Measurements from ENCODE around the gene BAHCC1. TPM values are rescaled to one million over a fixed set of nuclear protein-coding genes. Genes with fewer than 3 reads are reported as not detected.

BAHCC1 gene
- total and polyA plus RNA-seq, 2 of the 8 experiments (the other 6 are each of a cell fraction or from before 2014, with no cell fraction given): 0.26 to 0.58 TPM

DNA sequence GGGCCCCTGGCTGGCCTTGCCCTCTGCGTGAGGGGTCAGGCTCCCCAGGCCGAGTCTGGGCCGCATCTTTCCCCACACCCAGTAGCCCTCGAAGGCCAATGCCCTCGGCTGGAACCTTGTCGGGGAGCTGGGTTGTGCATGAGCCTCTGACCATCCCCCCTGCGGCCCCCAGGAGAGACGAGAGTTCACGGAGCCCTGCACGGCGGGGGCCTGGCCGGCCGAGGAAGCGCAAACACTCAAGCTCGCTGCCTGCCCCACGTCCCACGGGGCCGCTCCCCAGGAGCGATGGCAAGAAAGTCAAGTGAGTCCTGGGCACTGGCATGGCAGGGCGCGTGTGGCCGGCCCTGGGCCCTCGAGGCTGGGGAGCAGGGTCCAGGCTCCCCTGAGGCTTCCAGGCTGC, 57.3 kb downstream of the BAHCC1 start:
- POLR2A ChIA-PET (ENCODE audit: partially characterized antibody): interaction anchor here (0.5 to 0.9 kb wide), 3 partner anchors 13 to 220 kb away, joined by 3 read pairs; no protein-coding TSS in a partner anchor
- Histone ChIP-seq H3K27ac (ENCODE audit: low read depth, low read length) (no peak overlapping the region), H3K27me3 (replicated peaks in 1 of 4; ENCODE audit: control insufficient read depth in 3 of 4, extremely low read depth in 1 of 4, insufficient read depth in 3 of 4, low read length in 3 of 4) (no peaks in the 10 kb centered on the region), H2BK12ac (ENCODE audit: low read depth, low read length) (no peak overlapping the region), H3K79me2 (ENCODE audit: control insufficient read depth in 1 of 2, insufficient read depth in 2 of 2, low read length in 2 of 2) (no peaks in the 10 kb centered on the region), H3K4me1 (replicated peaks in 1 of 4; ENCODE audit: control insufficient read depth in 3 of 4, insufficient read depth in 4 of 4, low read length in 3 of 4) (peaks cover 0 to 10% (median 6%) of the 10 kb centered on the region in 4 experiments; a peak in 6 of 7 replicates), H3K9ac (replicated peaks in 1 of 4; ENCODE audit: extremely low read depth in 1 of 4, low read depth in 3 of 4, low read length in 3 of 4) (no peak overlapping the region), H3K4me3 (ENCODE audit: extremely low read depth in 1 of 4, insufficient read depth in 2 of 4, low read depth in 3 of 4, low read length in 4 of 4) (no peak overlapping the region), H2BK120ac (replicated peaks; ENCODE audit: low read depth, low read length) (no peak overlapping the region), H3K23ac (ENCODE audit: insufficient read length) (no peak overlapping the region), H3K4ac (replicated peaks; ENCODE audit: insufficient read length, low read depth, low read length) (no peak overlapping the region), H3K79me1 (ENCODE audit: low read depth, low read length) (no peaks in the 10 kb centered on the region), H2BK5ac (ENCODE audit: low read depth, low read length) (no peak overlapping the region), H3K56ac (replicated peaks; ENCODE audit: insufficient read length, low read depth, low read length) (no peak overlapping the region), H2BK20ac (ENCODE audit: low read length) (no peak overlapping the region), H3K36me3 (ENCODE audit: control insufficient read depth in 2 of 4, insufficient read depth in 4 of 4, low read length in 3 of 4) (no peaks in the 10 kb centered on the region), H4K20me1 (replicated peaks in 1 of 2; ENCODE audit: control insufficient read depth in 1 of 2, insufficient read depth in 2 of 2, low read length in 2 of 2) (no peaks in the 10 kb centered on the region), H2AFZ (ENCODE audit: low read length) (no peak overlapping the region), H3K9me3 (ENCODE audit: insufficient read depth in 2 of 2, low read depth in 1 of 2, low read length in 1 of 2) (no peaks in the 10 kb centered on the region), H3K18ac (ENCODE audit: extremely low read depth, low read length) (no peak overlapping the region; the same call in 1 of the 2 replicates), H3K23me2 (ENCODE audit: low read depth, low read length) (no peaks in the 10 kb centered on the region), H4K91ac (replicated peaks; ENCODE audit: insufficient read length, low read length) (peak overlapping the region; percentile 15), H3K4me2 (ENCODE audit: insufficient read depth in 1 of 2, low read depth in 2 of 2, low read length in 2 of 2) (no peak overlapping the region), H3K14ac (ENCODE audit: insufficient read length) (no peak overlapping the region), H2AK5ac (ENCODE audit: low read depth, low read length) (no peak overlapping the region), H4K8ac (ENCODE audit: extremely low read depth, insufficient read depth, low read length) (no peak overlapping the region; the same call in 1 of the 2 replicates), H2BK15ac (ENCODE audit: low read length) (0 out of 2 replicates have a peak overlapping the region, but pooled peaks have one; percentile 61), H4K5ac (ENCODE audit: insufficient read length, low read depth, low read length) (no peak overlapping the region)
- 84% methylated on average over 16 of the region's 23 CpGs; no CpG with 5 or more reads in 1 of the 2 experiments for WGBS, 2 experiments (ENCODE audit: extremely low coverage in 1 of 2, insufficient coverage in 1 of 2, insufficient read length in 1 of 2, insufficient replicate concordance in 2 of 2, low coverage in 1 of 2, low lambda C conversion rate in 2 of 2, missing lambda C conversion rate in 1 of 2)
- FAIRE-seq (no peak), DNase-seq (ENCODE audit: low read depth in 1 of 2, low spot score in 2 of 2) (no peak)
- CTCF ChIA-PET (ENCODE audit: partially characterized antibody): interaction anchor here (0.7 to 2.4 kb wide), 4 partner anchors 9 to 34 kb away, joined by 3 to 12 read pairs (median 6); no protein-coding TSS in a partner anchor
- TF ChIP-seq RXRA (IDR thresholded peaks at IDR 0.05; ENCODE audit: insufficient read depth, low read depth, low read length) (no peak), CREB1 (IDR thresholded peaks at IDR 0.05) (no peak), TBP (IDR thresholded peaks at IDR 0.05; ENCODE audit: low read depth, low read length) (no peak), CHD2 (IDR thresholded peaks at IDR 0.05; ENCODE audit: low read length) (no peak), KDM4A (IDR thresholded peaks at IDR 0.05; ENCODE audit: low read depth, low read length, severe bottlenecking) (no peak), EGR1 (IDR thresholded peaks at IDR 0.05; ENCODE audit: borderline replicate concordance, low read depth, low read length) (no peak), RNF2 (IDR thresholded peaks at IDR 0.05; ENCODE audit: borderline replicate concordance, low read depth, low read length, missing control alignments, poor library complexity, severe bottlenecking) (no peak), CEBPB (IDR thresholded peaks at IDR 0.05; ENCODE audit: low read depth, low read length) (no peak), ZNF274 (IDR thresholded peaks at IDR 0.05; ENCODE audit: borderline replicate concordance, extremely low read depth, low read length) (no peak)
- TF ChIP-seq, protein P1, sequence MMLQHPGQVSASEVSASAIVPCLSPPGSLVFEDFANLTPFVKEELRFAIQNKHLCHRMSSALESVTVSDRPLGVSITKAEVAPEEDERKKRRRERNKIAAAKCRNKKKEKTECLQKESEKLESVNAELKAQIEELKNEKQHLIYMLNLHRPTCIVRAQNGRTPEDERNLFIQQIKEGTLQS (IDR thresholded peaks at IDR 0.05; ENCODE audit: insufficient read depth, low read depth, low read length): no peak
- TF ChIP-seq, protein P2, sequence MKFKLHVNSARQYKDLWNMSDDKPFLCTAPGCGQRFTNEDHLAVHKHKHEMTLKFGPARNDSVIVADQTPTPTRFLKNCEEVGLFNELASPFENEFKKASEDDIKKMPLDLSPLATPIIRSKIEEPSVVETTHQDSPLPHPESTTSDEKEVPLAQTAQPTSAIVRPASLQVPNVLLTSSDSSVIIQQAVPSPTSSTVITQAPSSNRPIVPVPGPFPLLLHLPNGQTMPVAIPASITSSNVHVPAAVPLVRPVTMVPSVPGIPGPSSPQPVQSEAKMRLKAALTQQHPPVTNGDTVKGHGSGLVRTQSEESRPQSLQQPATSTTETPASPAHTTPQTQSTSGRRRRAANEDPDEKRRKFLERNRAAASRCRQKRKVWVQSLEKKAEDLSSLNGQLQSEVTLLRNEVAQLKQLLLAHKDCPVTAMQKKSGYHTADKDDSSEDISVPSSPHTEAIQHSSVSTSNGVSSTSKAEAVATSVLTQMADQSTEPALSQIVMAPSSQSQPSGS (IDR thresholded peaks at IDR 0.05; ENCODE audit: low read length): no peak

All from H1 (cell line).